Endothelial cell of umbilical vein (primary cell): ENCODE data around the gene NUP35. TPM values are rescaled to one million over a fixed set of nuclear protein-coding genes. Genes with fewer than 3 reads are reported as not detected.

ENCODE experiments used
- BruUV-seq: library from RNA; stranded (reverse); fragments of 400-500 nt; replicated peaks from 2 replicates; lab custom pipeline; 2021; lab: Mats Ljungman, UMichigan
- CTCF ChIA-PET: fragments of 300-600, 350-600 bp; sonication (Branson Sonifier 250); formaldehyde crosslinking; loops from one replicate; lab custom pipeline; 2021; ENCODE audit warnings: antibody characterized with exemption, inconsistent platforms; lab: Charles Lee
- POLR2A ChIA-PET: fragments of 300-600, 350-600 bp; sonication (Branson Sonifier 250); formaldehyde crosslinking; loops from one replicate; lab custom pipeline; 2021; ENCODE audit warnings: antibody characterized with exemption, inconsistent platforms; lab: Charles Lee
- DNase-seq: peaks from one replicate; pipeline ENCODE4 v3.0.0-alpha.2; 2011; ENCODE audit warnings: low read depth, low spot score
- FAIRE-seq: peaks from 2 replicates; lab custom pipeline; 2011; peaks lifted over from hg19 to GRCh38; lab: Jason Lieb, UNC
- H2AFZ ChIP-seq: 2 replicates; pipeline ENCODE4 v1.6.0; 2012; ENCODE audit warnings: low read depth, low read length, control low read depth, inconsistent platforms
- H3K27ac ChIP-seq: 2 replicates; pipeline ENCODE4 v1.5.1; 2011; ENCODE audit warnings: low read depth, mild to moderate bottlenecking, control low read depth, low read length, moderate library complexity; ENCODE audit not compliant: insufficient read depth
- H3K27me3 ChIP-seq, 2 experiments: 2 replicates each; pipeline versions ENCODE4 v1.6.0 to v1.6.1; 2011; ENCODE audit warnings: low read length in 2 of 2, mixed read lengths in 1 of 2; ENCODE audit not compliant: control insufficient read depth in 2 of 2, insufficient read depth in 2 of 2
- H3K36me3 ChIP-seq, 2 experiments: 2 replicates in 1 of 2; 3 replicates in 1 of 2; pipeline ENCODE4 v1.5.1; 2011; ENCODE audit warnings: low read length in 2 of 2, mild to moderate bottlenecking in 1 of 2, moderate library complexity in 1 of 2; ENCODE audit not compliant: control insufficient read depth in 2 of 2, insufficient read depth in 2 of 2; ENCODE audit errors: extremely low read depth in 1 of 2
- H3K4me1 ChIP-seq: 3 replicates; pipeline ENCODE4 v1.5.1; 2011; ENCODE audit warnings: mild to moderate bottlenecking, low read length; ENCODE audit not compliant: control insufficient read depth, insufficient read depth; ENCODE audit errors: extremely low read depth
- H3K4me2 ChIP-seq: 2 replicates; pipeline ENCODE4 v1.6.1; 2011; ENCODE audit warnings: low read length, control low read depth, mixed read lengths; ENCODE audit not compliant: insufficient read depth
- H3K4me3 ChIP-seq, 3 experiments: fragments of 200-600 bp in 1 of 3; sonication (generic), shearing (Covaris generic) in 1 of 3; replicated peaks in 1 of 3; 2 replicates each; pipeline ENCODE4 v1.5.1; 2011 to 2016; ENCODE audit warnings: control low read depth in 3 of 3, low read length in 3 of 3, mild to moderate bottlenecking in 2 of 3, inconsistent platforms in 1 of 3, low read depth in 1 of 3, moderate library complexity in 1 of 3; ENCODE audit not compliant: insufficient read depth in 1 of 3
- H3K79me2 ChIP-seq: 2 replicates; pipeline ENCODE4 v1.6.0; 2012; ENCODE audit warnings: low read length, inconsistent platforms; ENCODE audit not compliant: control insufficient read depth, insufficient read depth
- H3K9ac ChIP-seq: replicated peaks from 2 replicates; pipeline ENCODE3; 2011; ENCODE audit warnings: low read length, control low read depth; ENCODE audit not compliant: insufficient read depth; ENCODE audit errors: extremely low read depth
- H3K9me1 ChIP-seq: replicated peaks from 3 replicates; pipeline ENCODE4 v1.6.0; 2011; ENCODE audit warnings: mild to moderate bottlenecking, low read length; ENCODE audit not compliant: control insufficient read depth, insufficient read depth; ENCODE audit errors: extremely low read depth
- H3K9me3 ChIP-seq: replicated peaks from 2 replicates; pipeline ENCODE4 v1.5.1; 2012; ENCODE audit warnings: low read length, inconsistent platforms; ENCODE audit not compliant: control insufficient read depth, insufficient read depth
- H4K20me1 ChIP-seq: replicated peaks from 2 replicates; pipeline ENCODE3; 2011; ENCODE audit warnings: mild to moderate bottlenecking, low read length; ENCODE audit not compliant: control insufficient read depth, insufficient read depth; ENCODE audit errors: extremely low read depth
- CTCF ChIP-seq, 2 donors: IDR thresholded peaks; 1 replicate in 1 of 2; 2 replicates in 1 of 2; pipeline ENCODE4 v1.5.1; 2011; ENCODE audit warnings: low read length in 2 of 2, mild to moderate bottlenecking in 2 of 2, moderate library complexity in 2 of 2, control low read depth in 1 of 2, inconsistent platforms in 1 of 2, low read depth in 1 of 2; ENCODE audit not compliant: insufficient read depth in 1 of 2; ENCODE audit errors: extremely low read depth in 1 of 2
- EZH2 ChIP-seq: IDR thresholded peaks from 2 replicates; pipeline ENCODE4 v1.6.1; 2012; ENCODE audit warnings: borderline replicate concordance, low read depth, mild to moderate bottlenecking, moderate library complexity, low read length, inconsistent platforms; ENCODE audit not compliant: severe bottlenecking
- FOS ChIP-seq: IDR thresholded peaks from 2 replicates; pipeline ENCODE4 v1.6.1; 2011; ENCODE audit warnings: mild to moderate bottlenecking, low read length, moderate library complexity, borderline replicate concordance; ENCODE audit not compliant: insufficient read depth
- GATA2 ChIP-seq: IDR thresholded peaks from 2 replicates; pipeline ENCODE4 v1.7.0; 2011; ENCODE audit warnings: low read depth, mild to moderate bottlenecking, moderate library complexity, mixed read lengths, low read length; ENCODE audit not compliant: insufficient read length, insufficient read depth
- JUN ChIP-seq: IDR thresholded peaks from 2 replicates; pipeline ENCODE4 v1.6.1; 2011; ENCODE audit warnings: borderline replicate concordance, low read depth; ENCODE audit not compliant: insufficient read length, insufficient read depth
- MYC ChIP-seq: IDR thresholded peaks from one replicate; pipeline ENCODE4 v1.6.1; 2011; ENCODE audit warnings: mild to moderate bottlenecking, low read depth, low read length
- POLR2A ChIP-seq: IDR thresholded peaks from 2 replicates; pipeline ENCODE4 v1.6.1; 2012; ENCODE audit warnings: low read depth, mild to moderate bottlenecking, control low read depth, low read length
- POLR2AphosphoS5 ChIP-seq: IDR thresholded peaks from 2 replicates; pipeline ENCODE4 v1.6.1; 2012; ENCODE audit warnings: low read depth, mild to moderate bottlenecking, control low read depth, low read length, moderate library complexity; ENCODE audit not compliant: insufficient read depth
- dilution Hi-C: fragments of 300-500 bp; cut with MboI; formaldehyde crosslinking; loops from one replicate; pipeline ENCODE4 v1.15.0; 2019; ENCODE audit warnings: low sequenced_read_pairs; ENCODE audit not compliant: extremely low pct_ligation_motif_present
- intact Hi-C: fragments of 100-400 bp; cut with micrococcal nuclease; formaldehyde crosslinking; loops from one replicate; pipeline ENCODE4 v1.10.0; 2022
- polyA plus RNA-seq, 4 experiments: library from polyadenylated mRNA; depleted of rRNA in 3 of 4; stranded (reverse) in 3 of 4; unstranded in 1 of 4; fragments of >200 nt; gene quantifications; 2 replicates each; pipeline versions ENCODE4 v1.2.1 to v1.2.3, GENCODE V29; 2011 to 2012; ENCODE audit warnings: missing spikeins in 1 of 4
- total RNA-seq: library from RNA; stranded (reverse); gene quantifications from 2 replicates; pipeline ENCODE4 v1.2.3, GENCODE V29; 2021
- TF ChIP-seq, protein P1 (sequence below): IDR thresholded peaks from 2 replicates; pipeline ENCODE4 v1.6.1; 2011; ENCODE audit not compliant: insufficient read depth, insufficient read length

The NUP35 gene
- total and polyA plus RNA-seq, 2 donors (not counting 3 experiments of a cell fraction or from before 2014, with no cell fraction given) = 8.4 to 22.1 TPM

DNA sequence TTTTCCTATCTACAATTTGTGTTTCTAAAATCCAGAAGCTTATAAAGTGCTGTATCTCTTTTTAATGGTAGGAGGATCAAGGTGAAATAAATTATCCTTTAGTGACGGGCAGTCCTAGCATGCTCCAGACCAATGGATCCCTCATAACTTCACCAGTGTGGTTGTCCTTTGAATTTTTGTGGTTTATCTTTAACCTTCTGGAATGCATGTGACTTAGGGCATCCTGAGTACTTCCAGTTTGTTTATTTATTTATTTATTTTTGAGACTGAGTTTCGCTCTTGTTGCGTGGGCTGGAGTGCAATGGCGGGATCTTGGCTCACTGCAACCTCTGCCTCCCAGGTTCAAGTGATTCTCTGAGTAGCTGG, 40.4 kb downstream of the NUP35 start:
- DNase-seq (no peak), FAIRE-seq (no peak)
- no TSS peak for BruUV-seq
- Histone ChIP-seq H3K36me3 (peaks cover 3% of the 10 kb centered on the region in 2 experiments), H3K9me3 (no peaks in the 10 kb centered on the region), H3K4me3 (no peak overlapping the region), H3K79me2 (peaks cover 11% of the 10 kb centered on the region), H2AFZ (no peak overlapping the region), H4K20me1 (no peaks in the 10 kb centered on the region), H3K9me1 (no peaks in the 10 kb centered on the region), H3K9ac (no peak overlapping the region), H3K27me3 (no peaks in the 10 kb centered on the region), H3K4me2 (no peak overlapping the region), H3K4me1 (no peaks in the 10 kb centered on the region), H3K27ac (no peak overlapping the region)
- POLR2A ChIA-PET = no interaction called here
- CTCF ChIA-PET = interaction anchor here (1.4 to 1.5 kb wide), 2 partner anchors 16 to 84 kb away, joined by 3 to 4 read pairs; no protein-coding TSS in a partner anchor
- TF ChIP-seq EZH2 (no peak), GATA2 (no peak), MYC (no peak), JUN (no peak), POLR2A (no peak), FOS (no peak), CTCF (IDR thresholded peaks at IDR 0.05; ENCODE audit: extremely low read depth in 1 of 2, insufficient read depth in 1 of 2, low read depth in 1 of 2, low read length in 2 of 2) (no peak), POLR2AphosphoS5 (no peak)
- TF ChIP-seq, protein P1, sequence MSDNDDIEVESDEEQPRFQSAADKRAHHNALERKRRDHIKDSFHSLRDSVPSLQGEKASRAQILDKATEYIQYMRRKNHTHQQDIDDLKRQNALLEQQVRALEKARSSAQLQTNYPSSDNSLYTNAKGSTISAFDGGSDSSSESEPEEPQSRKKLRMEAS = no peak
- dilution Hi-C loops (no loop called here), intact Hi-C loops (no loop called here)
